SU-DHL-6 (cell line): ENCODE measurements around the gene MYH7B.

Source experiments
- H2AFZ ChIP-seq: fragments of 200-600 bp; sonication (generic); 2 replicates; pipeline ENCODE4 v1.6.1; 2014; ENCODE audit warnings: low read depth, mild to moderate bottlenecking, moderate library complexity, mixed read lengths, antibody characterized with exemption, low read length; ENCODE audit not compliant: severe bottlenecking
- H3F3A ChIP-seq: fragments of 200-600 bp; shearing (Covaris generic); 2 replicates; pipeline ENCODE4 v1.6.0; 2016; ENCODE audit warnings: antibody characterized with exemption, mild to moderate bottlenecking; ENCODE audit not compliant: insufficient read depth
- H3K27ac ChIP-seq: fragments of 200-600 bp; sonication (generic); 2 replicates; pipeline ENCODE4 v1.5.1; 2016; ENCODE audit warnings: low read depth, mild to moderate bottlenecking, low read length, moderate library complexity, mixed read lengths
- H3K27me3 ChIP-seq: fragments of 200-600 bp; sonication (generic), shearing (Covaris generic); 2 replicates; pipeline ENCODE4 v1.6.0; 2014; ENCODE audit warnings: mild to moderate bottlenecking, low read length
- H3K36me3 ChIP-seq: fragments of 200-600 bp; sonication (generic); 2 replicates; pipeline ENCODE4 v1.6.1; 2014; ENCODE audit warnings: mild to moderate bottlenecking, low read length, mixed read lengths
- H3K4me2 ChIP-seq: fragments of 300-600, 200-600 bp; shearing (Covaris generic), sonication (generic); 2 replicates; pipeline ENCODE4 v1.6.0; 2014; ENCODE audit warnings: low read length, low read depth, mild to moderate bottlenecking; ENCODE audit not compliant: poor library complexity, severe bottlenecking
- H3K4me3 ChIP-seq: fragments of 200-600 bp; sonication (generic); 2 replicates; pipeline ENCODE4 v1.5.1; 2014; ENCODE audit warnings: antibody characterized with exemption, low read length, mild to moderate bottlenecking, mixed read lengths; ENCODE audit not compliant: insufficient read depth, poor library complexity, severe bottlenecking
- H3K79me2 ChIP-seq: fragments of 200-600 bp; sonication (generic); 2 replicates; pipeline ENCODE4 v1.6.1; 2014; ENCODE audit warnings: mild to moderate bottlenecking, low read length, moderate library complexity; ENCODE audit not compliant: insufficient read depth
- H3K9ac ChIP-seq: fragments of 200-600 bp; sonication (generic); 2 replicates; pipeline ENCODE4 v1.7.0; 2014; ENCODE audit warnings: mild to moderate bottlenecking, low read length
- H3K9me2 ChIP-seq: fragments of 200-600 bp; sonication (generic); replicated peaks from 2 replicates; pipeline ENCODE4 v1.6.1; 2014; ENCODE audit warnings: low read length; ENCODE audit not compliant: insufficient read depth
- H3K9me3 ChIP-seq: fragments of 200-600 bp; sonication (generic); 2 replicates; pipeline ENCODE4 v1.6.1; 2014; ENCODE audit warnings: low read length, mixed read lengths; ENCODE audit not compliant: insufficient read depth
- H4K20me1 ChIP-seq: fragments of 200-600 bp; sonication (generic); 2 replicates; pipeline ENCODE4 v1.6.1; 2014; ENCODE audit warnings: low read depth, mild to moderate bottlenecking, antibody characterized with exemption, low read length, moderate library complexity, mixed read lengths
- CTCF ChIP-seq: fragments of 200-600 bp; sonication (generic); IDR thresholded peaks from one replicate; pipeline ENCODE4 v1.5.1; 2017; ENCODE audit warnings: antibody characterized with exemption, mild to moderate bottlenecking, low read length, moderate library complexity; ENCODE audit not compliant: insufficient read depth, poor library complexity, severe bottlenecking
- EZH2phosphoT487 ChIP-seq: fragments of 200-600 bp; sonication (generic), shearing (Covaris generic); conservative IDR thresholded peaks from 2 replicates; pipeline ENCODE4 v1.6.1; 2018; ENCODE audit warnings: mild to moderate bottlenecking, antibody characterized with exemption, low read length, moderate library complexity, mixed read lengths

Gene MYH7B

GRCh38 chr20:34949120-34949519, 6.5 kb upstream of the MYH7B start:
- H4K20me1 ChIP-seq, result no peaks in the 10 kb centered on the region
- H3K27me3 ChIP-seq, result no peaks in the 10 kb centered on the region
- H3K9me2 ChIP-seq, result no peaks in the 10 kb centered on the region
- H2AFZ ChIP-seq, result no peak overlapping the region
- peaks cover 5% of the 10 kb centered on the region; the same call in 1 of the 2 replicates for H3K36me3 ChIP-seq
- TF ChIP-seq EZH2phosphoT487, result no peak
- no peak for TF ChIP-seq CTCF
- H3K27ac ChIP-seq, result no peak overlapping the region
- H3K9me3 ChIP-seq, result no peaks in the 10 kb centered on the region
- H3F3A ChIP-seq, result no peaks in the 10 kb centered on the region
- H3K79me2 ChIP-seq, result no peaks in the 10 kb centered on the region
- H3K9ac ChIP-seq, result no peak overlapping the region
- H3K4me3 ChIP-seq, result no peak overlapping the region
- no peak overlapping the region for H3K4me2 ChIP-seq

- H3K9me2 ChIP-seq, result no peaks in the 10 kb centered on the region
- no peaks in the 10 kb centered on the region for H3K9me3 ChIP-seq
- H3K4me3 ChIP-seq, result no peak overlapping the region
- H3K79me2 ChIP-seq, result peaks cover 4% of the 10 kb centered on the region; the same call in 1 of the 2 replicates
- H3K27me3 ChIP-seq, result no peaks in the 10 kb centered on the region
- H3K36me3 ChIP-seq, result peaks cover 5% of the 10 kb centered on the region; the same call in 1 of the 2 replicates
- H4K20me1 ChIP-seq, result no peaks in the 10 kb centered on the region
- peak overlapping the region; percentile 12 for H3K4me2 ChIP-seq
- no peak overlapping the region for H2AFZ ChIP-seq
- H3K27ac ChIP-seq, result 0 out of 2 replicates have a peak overlapping the region, but pooled peaks have one; percentile 3
- H3F3A ChIP-seq, result no peaks in the 10 kb centered on the region
- no peak for TF ChIP-seq EZH2phosphoT487
- no peak for TF ChIP-seq CTCF
- no peak overlapping the region for H3K9ac ChIP-seq
Measured at GRCh38 chr20:34951252-34951651, 4.4 kb upstream of the MYH7B start.

GRCh38 chr20:34951652-34952051, 4.0 kb upstream of the MYH7B start:
- H2AFZ ChIP-seq, result no peak overlapping the region
- 0 out of 2 replicates have a peak overlapping the region, but pooled peaks have one; percentile 3 for H3K27ac ChIP-seq
- no peak for TF ChIP-seq CTCF

GRCh38 chr20:34952671-34953070, 3.0 kb upstream of the MYH7B start:
- no peak overlapping the region for H3K27ac ChIP-seq
- H3K9me3 ChIP-seq, result no peaks in the 10 kb centered on the region
- no peak overlapping the region for H2AFZ ChIP-seq
- H3K4me3 ChIP-seq, result no peak overlapping the region
- H3K9me2 ChIP-seq, result no peaks in the 10 kb centered on the region
- H3K9ac ChIP-seq, result no peak overlapping the region
- no peaks in the 10 kb centered on the region for H3F3A ChIP-seq
- H3K36me3 ChIP-seq, result peaks cover 5% of the 10 kb centered on the region; the same call in 1 of the 2 replicates
- H3K4me2 ChIP-seq, result no peak overlapping the region
- no peaks in the 10 kb centered on the region for H3K27me3 ChIP-seq
- no peaks in the 10 kb centered on the region for H4K20me1 ChIP-seq
- H3K79me2 ChIP-seq, result peaks cover 4% of the 10 kb centered on the region; the same call in 1 of the 2 replicates
- TF ChIP-seq CTCF (no peak), EZH2phosphoT487 (no peak)

More at GRCh38 chr20:34951652-34952051, 4.0 kb upstream of the MYH7B start:
- Histone ChIP-seq H3K27me3 (no peaks in the 10 kb centered on the region), H3K9me3 (no peaks in the 10 kb centered on the region), H4K20me1 (no peaks in the 10 kb centered on the region), H3K4me3 (no peak overlapping the region), H3K4me2 (peak overlapping the region; percentile 12), H3K9ac (no peak overlapping the region), H3K36me3 (peaks cover 5% of the 10 kb centered on the region; the same call in 1 of the 2 replicates), H3K9me2 (no peaks in the 10 kb centered on the region), H3K79me2 (peaks cover 4% of the 10 kb centered on the region; the same call in 1 of the 2 replicates), H3F3A (no peaks in the 10 kb centered on the region)
